K562 (cell line): ENCODE results near the gene CD48. TPM values are rescaled to one million over a fixed set of nuclear protein-coding genes. Genes with fewer than 3 reads are reported as not detected.

Experiments used
- ATAC-seq: fragments of 200-7000 bp; cut with Tn5 transposase; 3 replicates; pipeline ENCODE4 v1.9.1; 2020; ENCODE audit warnings: moderate library complexity
- BruUV-seq: library from RNA; stranded (reverse); fragments of 400-500 nt; replicated peaks from 2 replicates; lab custom pipeline; 2021; lab: Mats Ljungman, UMichigan
- CTCF ChIA-PET: fragments of 300-600 bp; formaldehyde crosslinking; extraction: SDS; loops from one replicate; lab custom pipeline; 2021; ENCODE audit warnings: low intra/inter-chr PET ratio; lab: Yijun Ruan, JAX
- POLR2A ChIA-PET: fragments of 300-600, 350-650 bp; sonication (Branson Sonifier 250); formaldehyde crosslinking; extraction: SDS; loops from one replicate; lab custom pipeline; 2021; ENCODE audit warnings: antibody characterized with exemption, inconsistent platforms; lab: Yijun Ruan, JAX
- DNase-seq, 4 experiments: peaks; one replicate each; pipeline versions ENCODE4 v3.0.0 to v3.0.0-alpha.2; 2011 to 2018; ENCODE audit warnings: low spot score in 3 of 4, mixed read lengths in 3 of 4; ENCODE audit errors: extremely low read depth in 1 of 4
- FAIRE-seq: peaks from 2 replicates; lab custom pipeline; 2011; peaks lifted over from hg19 to GRCh38; lab: Jason Lieb, UNC
- H2AFZ ChIP-seq: 2 replicates; pipeline ENCODE4 v1.6.0; 2011; ENCODE audit warnings: low read depth, low read length, control low read depth, inconsistent platforms
- H3K27ac ChIP-seq: fragments of 200-600 bp; 3 replicates; pipeline ENCODE4 v1.8.0; 2011; ENCODE audit warnings: low read depth, mild to moderate bottlenecking, control low read depth, inconsistent platforms, low read length, moderate library complexity, mixed read lengths; ENCODE audit errors: extremely low read depth
- H3K27me3 ChIP-seq, 2 experiments: fragments of 300-600 bp in 1 of 2; 2 replicates in 1 of 2; 3 replicates in 1 of 2; pipeline versions ENCODE4 v1.6.0 to v1.8.0; 2011; ENCODE audit warnings: inconsistent platforms in 2 of 2, low read length in 2 of 2, mild to moderate bottlenecking in 1 of 2, mixed read lengths in 1 of 2, moderate library complexity in 1 of 2; ENCODE audit not compliant: control insufficient read depth in 2 of 2, insufficient read depth in 2 of 2
- H3K36me3 ChIP-seq: fragments of 300-600 bp; 3 replicates; pipeline ENCODE4 v1.8.0; 2011; ENCODE audit warnings: mild to moderate bottlenecking, low read length, inconsistent platforms; ENCODE audit not compliant: control insufficient read depth, insufficient read depth
- H3K4me1 ChIP-seq, 2 experiments: fragments of 200-600 bp in 1 of 2; replicated peaks in 1 of 2; 2 replicates in 1 of 2; 3 replicates in 1 of 2; pipeline versions ENCODE4 v1.5.1 to v1.8.0; 2011; ENCODE audit warnings: inconsistent platforms in 2 of 2, low read length in 2 of 2, mild to moderate bottlenecking in 1 of 2, mixed read lengths in 1 of 2, moderate library complexity in 1 of 2; ENCODE audit not compliant: control insufficient read depth in 2 of 2, insufficient read depth in 2 of 2
- H3K4me2 ChIP-seq: 2 replicates; pipeline ENCODE4 v1.6.1; 2011; ENCODE audit warnings: low read length, control low read depth, inconsistent platforms, mixed read lengths; ENCODE audit not compliant: insufficient read depth
- H3K4me3 ChIP-seq: fragments of 200-600 bp; sonication (generic), shearing (Covaris generic); 2 replicates; pipeline ENCODE4 v1.5.1; 2016; ENCODE audit warnings: control low read depth, inconsistent platforms
- H3K79me2 ChIP-seq: fragments of 200-600 bp; 3 replicates; pipeline ENCODE4 v1.8.0; 2011; ENCODE audit warnings: low read length, inconsistent platforms; ENCODE audit not compliant: control insufficient read depth, insufficient read depth
- H3K9ac ChIP-seq, 2 experiments: 2 replicates each; pipeline versions ENCODE4 v1.6.0 to v1.6.1; 2011; ENCODE audit warnings: low read depth in 2 of 2, low read length in 2 of 2, control low read depth in 1 of 2, inconsistent platforms in 1 of 2, mild to moderate bottlenecking in 1 of 2, mixed read lengths in 1 of 2; ENCODE audit not compliant: insufficient read depth in 1 of 2
- H3K9me1 ChIP-seq: one replicate; pipeline ENCODE4 v1.6.0; 2011; ENCODE audit warnings: inconsistent platforms, mild to moderate bottlenecking, low read length, moderate library complexity; ENCODE audit not compliant: control insufficient read depth, insufficient read depth
- H3K9me3 ChIP-seq: replicated peaks from 2 replicates; pipeline ENCODE4 v1.5.1; 2011; ENCODE audit warnings: low read depth, low read length, inconsistent platforms; ENCODE audit not compliant: control insufficient read depth, insufficient read depth
- H4K20me1 ChIP-seq: replicated peaks from 2 replicates; pipeline ENCODE4 v1.6.1; 2011; ENCODE audit warnings: low read length, inconsistent platforms, mixed read lengths; ENCODE audit not compliant: control insufficient read depth, insufficient read depth
- CREBBP ChIP-seq: IDR thresholded peaks from one replicate; pipeline ENCODE4 v1.6.1; 2012; ENCODE audit warnings: low read depth, mild to moderate bottlenecking, control low read depth, inconsistent platforms, low read length
- CTBP1 ChIP-seq: fragments of 450-650 bp; IDR thresholded peaks from 2 replicates; pipeline ENCODE4 v1.6.1; 2016; ENCODE audit warnings: borderline replicate concordance
- NFIC ChIP-seq: fragments of 450-650 bp; IDR thresholded peaks from 2 replicates; pipeline ENCODE4 v1.6.1; 2017; ENCODE audit warnings: mild to moderate bottlenecking, inconsistent platforms
- PHTF2 ChIP-seq: fragments of 250-450 bp; sonication (Bioruptor Pico); IDR thresholded peaks from 2 replicates; pipeline ENCODE4 v1.5.0; 2021; ENCODE audit warnings: mild to moderate bottlenecking
- SETDB1 ChIP-seq: IDR thresholded peaks from one replicate; pipeline ENCODE4 v1.6.1; 2012; ENCODE audit warnings: low read length, control low read depth, inconsistent platforms
- ZBED1 ChIP-seq: IDR thresholded peaks from 2 replicates; pipeline ENCODE4 v1.6.1; 2014
- ZNF311 ChIP-seq: fragments of 250-450 bp; sonication (Bioruptor Pico); IDR thresholded peaks from 2 replicates; pipeline ENCODE4 v1.4.0; 2020; ENCODE audit warnings: mild to moderate bottlenecking, moderate library complexity
- ZNF347 ChIP-seq: fragments of 450-650 bp; formaldehyde crosslinking; IDR thresholded peaks from 2 replicates; pipeline ENCODE4 v1.4.0; 2020; ENCODE audit warnings: low read depth, mild to moderate bottlenecking, moderate library complexity
- ZNF778 ChIP-seq: fragments of 450-650 bp; formaldehyde crosslinking; IDR thresholded peaks from 2 replicates; pipeline ENCODE4 v1.4.0; 2020; ENCODE audit warnings: mild to moderate bottlenecking, moderate library complexity
- WGBS: fragments of 100-300 bp; shearing (Covaris generic); methylation state at CpG from one replicate; pipeline ENCODE4 v1.1.6; 2016; ENCODE audit warnings: low coverage, mixed read lengths; ENCODE audit not compliant: insufficient coverage; ENCODE audit errors: missing lambda C conversion rate; 5-methylcytosine and 5-hydroxymethylcytosine counted together
- in situ Hi-C: fragments of 300-500 bp; cut with MboI; formaldehyde crosslinking; loops from 4 replicates; pipeline ENCODE4 v1.15.0; 2018; ENCODE audit warnings: inconsistent platforms, mixed read lengths
- intact Hi-C: fragments of 100-400 bp; cut with micrococcal nuclease; formaldehyde crosslinking; loops from 2 replicates; pipeline ENCODE4 v1.14.2; 2022
- polyA plus RNA-seq, 8 experiments: library from polyadenylated mRNA; depleted of rRNA in 4 of 8; stranded (reverse) in 5 of 8; unstranded in 3 of 8; fragments of >200 nt; fragmentation: Nextera tagmentation in 2 of 8; fragmentation: Illumina TruSeq in 1 of 8; extraction: Ambion mirVana in 2 of 8; extraction: Trizol in 1 of 8; gene quantifications; 2 replicates each; pipeline versions ENCODE4 v1.2.1 to v1.2.3, GENCODE V29; 2011 to 2014; ENCODE audit warnings: inconsistent platforms in 1 of 8, missing spikeins in 1 of 8
- total RNA-seq, 7 experiments: library from RNA; depleted of rRNA in 6 of 7; stranded (reverse); fragments of >200 nt in 6 of 7; fragmentation: Illumina TruSeq in 2 of 7; extraction: Trizol in 2 of 7; gene quantifications; 2 replicates each; pipeline versions ENCODE4 v1.2.1 to v1.2.3, GENCODE V29; 2011 to 2021; ENCODE audit warnings: low replicate concordance in 1 of 7
- TF ChIP-seq, protein P1 (sequence below): sonication (generic); formaldehyde crosslinking; IDR thresholded peaks from 2 replicates; pipeline ENCODE4 v1.8.0; 2022; ENCODE audit warnings: missing genetic modification reagents, mild to moderate bottlenecking, borderline replicate concordance
- TF ChIP-seq, protein P2 (sequence below): fragments of 250-450 bp; sonication (Bioruptor Pico); IDR thresholded peaks from 2 replicates; pipeline ENCODE4 v1.5.0; 2022; ENCODE audit warnings: mild to moderate bottlenecking

CD48 gene
- total and polyA plus RNA-seq, 9 of the 15 experiments (the other 6 are each of a cell fraction or from before 2014, with no cell fraction given): 0.10 to 0.42 (median 0.29) TPM; not detected in 3

DNA sequence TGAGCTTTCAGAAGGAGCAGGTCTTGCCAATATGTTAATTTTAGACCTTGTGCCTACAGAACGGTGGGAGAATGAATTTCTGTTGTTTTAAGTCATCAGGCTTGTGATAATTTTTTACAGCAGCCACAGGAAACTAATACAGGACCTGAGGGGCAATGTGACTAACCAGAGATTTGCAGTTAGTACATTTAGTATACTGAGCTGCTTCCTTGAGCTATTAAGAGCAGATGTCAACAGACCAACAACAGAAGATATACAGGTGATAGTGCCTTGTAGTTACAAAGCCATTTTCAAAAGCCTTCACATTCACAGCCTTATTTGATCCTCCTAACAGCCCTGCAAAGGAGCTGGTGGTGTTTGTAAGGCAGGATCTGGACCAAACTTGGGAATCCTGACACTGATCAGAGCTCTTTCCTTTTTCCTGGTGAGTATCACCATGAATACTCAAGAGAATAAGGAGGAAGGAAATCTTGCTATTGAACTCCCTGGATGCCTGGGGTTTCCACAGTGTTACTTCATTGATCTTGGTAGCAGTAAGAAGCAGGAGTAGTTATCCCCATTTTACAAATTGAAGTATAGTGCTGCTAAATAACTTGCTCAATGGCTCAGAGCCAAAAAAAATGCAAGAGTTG lies 60.1 kb downstream of the CD48 start:
- 6% methylated on average over 1 of the region's 1 CpG for WGBS
- ChIA-PET POLR2A (interaction anchor here (1.1 kb wide), 1 partner anchor 13 kb away, joined by 3 read pairs; no protein-coding TSS in a partner anchor), CTCF (no interaction called here)
- intact Hi-C loops (no loop called here), in situ Hi-C loops (no loop called here)
- Histone ChIP-seq H3K36me3 (no peaks in the 10 kb centered on the region), H3K79me2 (no peaks in the 10 kb centered on the region), H3K9me1 (no peaks in the 10 kb centered on the region), H3K4me2 (no peak overlapping the region), H3K9me3 (peaks cover 2% of the 10 kb centered on the region; the same call in 1 of the 2 replicates), H2AFZ (peak overlapping the region; percentile 38; the same call in 1 of the 2 replicates), H3K4me3 (no peak overlapping the region), H3K9ac (no peak overlapping the region), H3K27ac (no peak overlapping the region), H3K4me1 (peaks cover 0 to 19% of the 10 kb centered on the region in 2 experiments; a peak in 4 of 5 replicates), H3K27me3 (no peaks in the 10 kb centered on the region), H4K20me1 (no peaks in the 10 kb centered on the region)
- no TSS peak for BruUV-seq
- no peak for FAIRE-seq
- TF ChIP-seq CREBBP: no peak
- TF ChIP-seq NFIC: peak; percentile 79
- no peak for ATAC-seq
- DNase-seq: no peak

DNA sequence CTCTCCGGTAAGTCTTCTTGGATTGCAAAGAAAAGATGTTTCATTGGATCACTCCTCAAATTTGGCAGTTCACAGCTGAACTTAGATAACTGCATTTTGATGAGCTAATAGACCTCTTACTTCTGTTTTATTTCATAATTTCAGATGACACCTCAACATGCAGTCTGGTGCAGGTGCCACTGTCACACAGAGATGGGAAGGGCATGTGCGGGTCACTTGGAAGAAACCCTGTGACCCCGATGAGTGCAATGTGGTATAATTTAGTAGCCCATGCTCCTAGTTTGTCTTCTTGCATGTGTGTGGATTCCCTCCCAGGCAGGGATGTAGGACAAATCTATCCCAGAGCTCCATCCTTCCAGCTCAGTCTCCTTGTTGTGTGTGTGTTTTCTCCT lies 64.3 kb downstream of the CD48 start:
- no peak overlapping the region for H3K9ac ChIP-seq
- H4K20me1 ChIP-seq: no peaks in the 10 kb centered on the region
- no peak for DNase-seq
- no peaks in the 10 kb centered on the region for H3K36me3 ChIP-seq
- H3K27ac ChIP-seq: no peak overlapping the region
- H3K9me1 ChIP-seq: no peaks in the 10 kb centered on the region
- H3K4me3 ChIP-seq: no peak overlapping the region
- in situ Hi-C loops: no loop called here
- no peak overlapping the region for H2AFZ ChIP-seq
- POLR2A ChIA-PET: interaction anchor here (1.0 kb wide), 1 partner anchor 9 kb away, joined by 5 read pairs; no protein-coding TSS in a partner anchor
- intact Hi-C loops: no loop called here
- WGBS: 64% methylated on average over 3 of the region's 3 CpGs
- H3K27me3 ChIP-seq: no peaks in the 10 kb centered on the region
- BruUV-seq: no TSS peak
- ATAC-seq: no peak
- peaks cover 0 to 23% of the 10 kb centered on the region in 2 experiments; a peak in 4 of 5 replicates for H3K4me1 ChIP-seq
- CTCF ChIA-PET: interaction anchor here (0.6 kb wide), 1 partner anchor 737 kb away, joined by 4 read pairs; no protein-coding TSS in a partner anchor
- H3K4me2 ChIP-seq: no peak overlapping the region
- peaks cover 2% of the 10 kb centered on the region; the same call in 1 of the 2 replicates for H3K9me3 ChIP-seq
- H3K79me2 ChIP-seq: no peaks in the 10 kb centered on the region
- FAIRE-seq: no peak
- no peak for TF ChIP-seq ZNF347
- no peak for TF ChIP-seq ZNF778 (CRISPR knock-in tag)
- TF ChIP-seq CTBP1: no peak
- TF ChIP-seq, protein P1, sequence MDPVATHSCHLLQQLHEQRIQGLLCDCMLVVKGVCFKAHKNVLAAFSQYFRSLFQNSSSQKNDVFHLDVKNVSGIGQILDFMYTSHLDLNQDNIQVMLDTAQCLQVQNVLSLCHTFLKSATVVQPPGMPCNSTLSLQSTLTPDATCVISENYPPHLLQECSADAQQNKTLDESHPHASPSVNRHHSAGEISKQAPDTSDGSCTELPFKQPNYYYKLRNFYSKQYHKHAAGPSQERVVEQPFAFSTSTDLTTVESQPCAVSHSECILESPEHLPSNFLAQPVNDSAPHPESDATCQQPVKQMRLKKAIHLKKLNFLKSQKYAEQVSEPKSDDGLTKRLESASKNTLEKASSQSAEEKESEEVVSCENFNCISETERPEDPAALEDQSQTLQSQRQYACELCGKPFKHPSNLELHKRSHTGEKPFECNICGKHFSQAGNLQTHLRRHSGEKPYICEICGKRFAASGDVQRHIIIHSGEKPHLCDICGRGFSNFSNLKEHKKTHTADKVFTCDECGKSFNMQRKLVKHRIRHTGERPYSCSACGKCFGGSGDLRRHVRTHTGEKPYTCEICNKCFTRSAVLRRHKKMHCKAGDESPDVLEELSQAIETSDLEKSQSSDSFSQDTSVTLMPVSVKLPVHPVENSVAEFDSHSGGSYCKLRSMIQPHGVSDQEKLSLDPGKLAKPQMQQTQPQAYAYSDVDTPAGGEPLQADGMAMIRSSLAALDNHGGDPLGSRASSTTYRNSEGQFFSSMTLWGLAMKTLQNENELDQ (CRISPR knock-in tag): no peak
- TF ChIP-seq PHTF2 (CRISPR knock-in tag): no peak
- no peak for TF ChIP-seq ZBED1
- TF ChIP-seq ZNF311: no peak
- TF ChIP-seq, protein P2, sequence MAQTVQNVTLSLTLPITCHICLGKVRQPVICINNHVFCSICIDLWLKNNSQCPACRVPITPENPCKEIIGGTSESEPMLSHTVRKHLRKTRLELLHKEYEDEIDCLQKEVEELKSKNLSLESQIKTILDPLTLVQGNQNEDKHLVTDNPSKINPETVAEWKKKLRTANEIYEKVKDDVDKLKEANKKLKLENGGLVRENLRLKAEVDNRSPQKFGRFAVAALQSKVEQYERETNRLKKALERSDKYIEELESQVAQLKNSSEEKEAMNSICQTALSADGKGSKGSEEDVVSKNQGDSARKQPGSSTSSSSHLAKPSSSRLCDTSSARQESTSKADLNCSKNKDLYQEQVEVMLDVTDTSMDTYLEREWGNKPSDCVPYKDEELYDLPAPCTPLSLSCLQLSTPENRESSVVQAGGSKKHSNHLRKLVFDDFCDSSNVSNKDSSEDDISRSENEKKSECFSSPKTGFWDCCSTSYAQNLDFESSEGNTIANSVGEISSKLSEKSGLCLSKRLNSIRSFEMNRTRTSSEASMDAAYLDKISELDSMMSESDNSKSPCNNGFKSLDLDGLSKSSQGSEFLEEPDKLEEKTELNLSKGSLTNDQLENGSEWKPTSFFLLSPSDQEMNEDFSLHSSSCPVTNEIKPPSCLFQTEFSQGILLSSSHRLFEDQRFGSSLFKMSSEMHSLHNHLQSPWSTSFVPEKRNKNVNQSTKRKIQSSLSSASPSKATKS (CRISPR knock-in tag): no peak
- no peak for TF ChIP-seq SETDB1
